Activated naive CD8-positive, alpha-beta T cell treated with anti-CD3 and anti-CD28 coated beads, Interleukin-2, amount 10 ng/mL, durations not matched to agents 7 days and 5 days (primary cell): ENCODE results near the gene NOS1. TPM values are rescaled to one million over a fixed set of nuclear protein-coding genes. Genes with fewer than 3 reads are reported as not detected.

Source experiments
- ATAC-seq: fragments of 150-1000 bp; cut with Tn5 transposase; one replicate; pipeline ENCODE4 v1.10.0; 2021; ENCODE audit warnings: low read depth, moderate library complexity
- POLR2A ChIA-PET: fragments of 350-600 bp; sonication (Branson Sonifier 250); formaldehyde crosslinking; loops from one replicate; lab custom pipeline; 2021; ENCODE audit warnings: antibody characterized with exemption; lab: Charles Lee
- DNase-seq: peaks from one replicate; pipeline ENCODE4 v3.0.0; 2021
- H3K27ac Mint-ChIP-seq: one replicate; pipeline ENCODE4 v1.8.0; 2022; ENCODE audit warnings: mild to moderate bottlenecking, mixed read lengths
- H3K27me3 Mint-ChIP-seq: one replicate; pipeline ENCODE4 v1.8.0; 2022; ENCODE audit warnings: mild to moderate bottlenecking, moderate library complexity, mixed read lengths
- H3K36me3 Mint-ChIP-seq: one replicate; pipeline ENCODE4 v1.8.0; 2021; ENCODE audit warnings: mild to moderate bottlenecking, mixed read lengths
- H3K4me1 Mint-ChIP-seq: one replicate; pipeline ENCODE4 v1.8.0; 2021; ENCODE audit warnings: mixed read lengths
- H3K4me3 Mint-ChIP-seq: one replicate; pipeline ENCODE4 v1.8.0; 2022; ENCODE audit warnings: mild to moderate bottlenecking, moderate library complexity, mixed read lengths
- H3K9me3 Mint-ChIP-seq: one replicate; pipeline ENCODE4 v1.8.0; 2021; ENCODE audit warnings: mixed read lengths
- total RNA-seq, 2 experiments: library from RNA; stranded (reverse); gene quantifications; one replicate each; pipeline ENCODE4 v1.2.3, GENCODE V29; 2021

Gene NOS1
- total RNA-seq, 2 experiments from 2014 or later = not detected

- no peak for ATAC-seq
Observed at GRCh38 chr12:117298648-117299225, 62.7 kb downstream of the NOS1 start.

GRCh38 chr12:117298191-117298590 lies 63.2 kb downstream of the NOS1 start:
- H3K36me3 Mint-ChIP-seq = no peaks in the 10 kb centered on the region
- POLR2A ChIA-PET = no interaction called here
- H3K9me3 Mint-ChIP-seq = peaks cover 1% of the 10 kb centered on the region
- DNase-seq (no peak), ATAC-seq (no peak)
- H3K27me3 Mint-ChIP-seq = peaks cover 16% of the 10 kb centered on the region
- H3K4me3 Mint-ChIP-seq = no peak overlapping the region
- no peaks in the 10 kb centered on the region for H3K4me1 Mint-ChIP-seq
- H3K27ac Mint-ChIP-seq = no peak overlapping the region

More at GRCh38 chr12:117298648-117299225, 62.7 kb downstream of the NOS1 start:
- H3K4me1 Mint-ChIP-seq = no peaks in the 10 kb centered on the region
- peaks cover 14% of the 10 kb centered on the region for H3K27me3 Mint-ChIP-seq
- no peak overlapping the region for H3K4me3 Mint-ChIP-seq
- no peaks in the 10 kb centered on the region for H3K9me3 Mint-ChIP-seq
- POLR2A ChIA-PET = no interaction called here
- H3K36me3 Mint-ChIP-seq = no peaks in the 10 kb centered on the region
- DNase-seq = no peak
- no peak overlapping the region for H3K27ac Mint-ChIP-seq

GRCh38 chr12:117294189-117294603 lies 67.2 kb downstream of the NOS1 start:
- POLR2A ChIA-PET = no interaction called here
- Mint-ChIP-seq H3K4me1 (no peaks in the 10 kb centered on the region), H3K9me3 (peaks cover 1% of the 10 kb centered on the region), H3K27me3 (peaks cover 18% of the 10 kb centered on the region), H3K27ac (no peak overlapping the region), H3K36me3 (no peaks in the 10 kb centered on the region), H3K4me3 (no peak overlapping the region)
- DNase-seq = no peak
- no peak for ATAC-seq

GRCh38 chr12:117293510-117293909 lies 67.9 kb downstream of the NOS1 start:
- no peak for ATAC-seq

GRCh38 chr12:117292688-117293087 lies 68.7 kb downstream of the NOS1 start:
- Mint-ChIP-seq H3K27ac (no peak overlapping the region), H3K4me3 (no peak overlapping the region), H3K36me3 (no peaks in the 10 kb centered on the region), H3K27me3 (peaks cover 18% of the 10 kb centered on the region), H3K9me3 (peaks cover 1% of the 10 kb centered on the region), H3K4me1 (no peaks in the 10 kb centered on the region)
- POLR2A ChIA-PET = no interaction called here
- DNase-seq = no peak
- no peak for ATAC-seq

More at GRCh38 chr12:117293510-117293909, 67.9 kb downstream of the NOS1 start:
- H3K36me3 Mint-ChIP-seq = no peaks in the 10 kb centered on the region
- H3K9me3 Mint-ChIP-seq = peaks cover 1% of the 10 kb centered on the region
- peaks cover 18% of the 10 kb centered on the region for H3K27me3 Mint-ChIP-seq
- DNase-seq = no peak
- no peak overlapping the region for H3K4me3 Mint-ChIP-seq
- no peak overlapping the region for H3K27ac Mint-ChIP-seq
- H3K4me1 Mint-ChIP-seq = no peaks in the 10 kb centered on the region
- POLR2A ChIA-PET = no interaction called here

- no peak for ATAC-seq
- Mint-ChIP-seq H3K27me3 (no peaks in the 10 kb centered on the region), H3K36me3 (no peaks in the 10 kb centered on the region), H3K9me3 (no peaks in the 10 kb centered on the region), H3K27ac (no peak overlapping the region), H3K4me1 (no peaks in the 10 kb centered on the region), H3K4me3 (no peak overlapping the region)
- no peak for DNase-seq
- POLR2A ChIA-PET = no interaction called here
Observed at GRCh38 chr12:117284140-117284539, 77.3 kb downstream of the NOS1 start.

- Mint-ChIP-seq H3K27ac (no peak overlapping the region), H3K4me3 (no peak overlapping the region), H3K9me3 (no peaks in the 10 kb centered on the region), H3K27me3 (peaks cover under 1% of the 10 kb centered on the region), H3K4me1 (no peaks in the 10 kb centered on the region), H3K36me3 (no peaks in the 10 kb centered on the region)
- ATAC-seq (no peak), DNase-seq (no peak)
- POLR2A ChIA-PET = no interaction called here
Observed at GRCh38 chr12:117282490-117282889, 78.9 kb downstream of the NOS1 start.

GRCh38 chr12:117280019-117280680 lies 81.3 kb downstream of the NOS1 start:
- Mint-ChIP-seq H3K36me3 (no peaks in the 10 kb centered on the region), H3K27ac (no peak overlapping the region), H3K4me1 (no peaks in the 10 kb centered on the region), H3K9me3 (no peaks in the 10 kb centered on the region), H3K4me3 (no peak overlapping the region), H3K27me3 (peaks cover 4% of the 10 kb centered on the region)
- DNase-seq (no peak), ATAC-seq (no peak)
- POLR2A ChIA-PET = no interaction called here

GRCh38 chr12:117279606-117280005 lies 81.8 kb downstream of the NOS1 start:
- no peak for ATAC-seq
- H3K4me3 Mint-ChIP-seq = no peak overlapping the region
- peaks cover 6% of the 10 kb centered on the region for H3K27me3 Mint-ChIP-seq
- no peak for DNase-seq
- no peaks in the 10 kb centered on the region for H3K4me1 Mint-ChIP-seq
- no peaks in the 10 kb centered on the region for H3K9me3 Mint-ChIP-seq
- H3K27ac Mint-ChIP-seq = no peak overlapping the region
- POLR2A ChIA-PET = no interaction called here
- no peaks in the 10 kb centered on the region for H3K36me3 Mint-ChIP-seq

GRCh38 chr12:117277875-117278274 lies 83.6 kb downstream of the NOS1 start:
- POLR2A ChIA-PET = no interaction called here
- DNase-seq (no peak), ATAC-seq (no peak)
- H3K4me3 Mint-ChIP-seq = no peak overlapping the region
- H3K4me1 Mint-ChIP-seq = no peaks in the 10 kb centered on the region
- H3K36me3 Mint-ChIP-seq = no peaks in the 10 kb centered on the region
- no peak overlapping the region for H3K27ac Mint-ChIP-seq
- H3K27me3 Mint-ChIP-seq = peaks cover 6% of the 10 kb centered on the region
- H3K9me3 Mint-ChIP-seq = no peaks in the 10 kb centered on the region

GRCh38 chr12:117273091-117273490 lies 88.3 kb downstream of the NOS1 start:
- no peak for ATAC-seq
- Mint-ChIP-seq H3K9me3 (no peaks in the 10 kb centered on the region), H3K36me3 (no peaks in the 10 kb centered on the region), H3K27me3 (peaks cover 6% of the 10 kb centered on the region), H3K4me1 (no peaks in the 10 kb centered on the region), H3K4me3 (no peak overlapping the region), H3K27ac (no peak overlapping the region)
- POLR2A ChIA-PET = no interaction called here
- DNase-seq = no peak

- no peaks in the 10 kb centered on the region for H3K4me1 Mint-ChIP-seq
- POLR2A ChIA-PET = no interaction called here
- no peaks in the 10 kb centered on the region for H3K9me3 Mint-ChIP-seq
- H3K36me3 Mint-ChIP-seq = no peaks in the 10 kb centered on the region
- no peak overlapping the region for H3K4me3 Mint-ChIP-seq
- no peak overlapping the region for H3K27ac Mint-ChIP-seq
- ATAC-seq (no peak), DNase-seq (no peak)
- H3K27me3 Mint-ChIP-seq = peaks cover 6% of the 10 kb centered on the region
Observed at GRCh38 chr12:117272690-117273089, 88.7 kb downstream of the NOS1 start.

- DNase-seq (no peak), ATAC-seq (no peak)
- Mint-ChIP-seq H3K4me3 (no peak overlapping the region), H3K27me3 (peaks cover 7% of the 10 kb centered on the region), H3K9me3 (no peaks in the 10 kb centered on the region), H3K27ac (no peak overlapping the region), H3K4me1 (no peaks in the 10 kb centered on the region), H3K36me3 (no peaks in the 10 kb centered on the region)
- POLR2A ChIA-PET = no interaction called here
Observed at GRCh38 chr12:117262749-117263148, 98.7 kb downstream of the NOS1 start.

GRCh38 chr12:117261247-117261646 lies 100.2 kb downstream of the NOS1 start:
- POLR2A ChIA-PET = no interaction called here
- no peaks in the 10 kb centered on the region for H3K36me3 Mint-ChIP-seq
- no peaks in the 10 kb centered on the region for H3K9me3 Mint-ChIP-seq
- ATAC-seq = no peak
- no peak overlapping the region for H3K4me3 Mint-ChIP-seq
- H3K27me3 Mint-ChIP-seq = peaks cover 7% of the 10 kb centered on the region
- no peak overlapping the region for H3K27ac Mint-ChIP-seq
- DNase-seq = no peak
- no peaks in the 10 kb centered on the region for H3K4me1 Mint-ChIP-seq
